Mucosa of stomach (tissue), 1 donor: ENCODE data around the gene ATOX1.
"Not testable (repeated sequence)": the region's sequence is repeated elsewhere in the genome, so short reads cannot be mapped to it uniquely, and the experiment has no call there.

Experiments
- H3K27me3 ChIP-seq: one replicate; pipeline ENCODE4 v1.7.0; 2013; ENCODE audit warnings: mild to moderate bottlenecking, low read length; ENCODE audit not compliant: control insufficient read depth, insufficient read depth
- H3K36me3 ChIP-seq: one replicate; pipeline ENCODE4 v1.7.0; 2013; ENCODE audit warnings: low read length; ENCODE audit not compliant: control insufficient read depth, insufficient read depth
- H3K4me1 ChIP-seq: one replicate; pipeline ENCODE4 v1.7.0; 2013; ENCODE audit warnings: mild to moderate bottlenecking, low read length; ENCODE audit not compliant: control insufficient read depth, insufficient read depth
- H3K4me3 ChIP-seq: one replicate; pipeline ENCODE4 v1.7.0; 2013; ENCODE audit warnings: low read length
- H3K9ac ChIP-seq: one replicate; pipeline ENCODE4 v1.7.0; 2013; ENCODE audit warnings: mild to moderate bottlenecking, low read length, moderate library complexity
- H3K9me3 ChIP-seq: one replicate; pipeline ENCODE4 v1.7.0; 2013; ENCODE audit warnings: mild to moderate bottlenecking, low read length, moderate library complexity; ENCODE audit not compliant: control insufficient read depth
- donor health status: Pancreatic carcinoma.

ATOX1 gene, protein sequence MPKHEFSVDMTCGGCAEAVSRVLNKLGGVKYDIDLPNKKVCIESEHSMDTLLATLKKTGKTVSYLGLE

DNA sequence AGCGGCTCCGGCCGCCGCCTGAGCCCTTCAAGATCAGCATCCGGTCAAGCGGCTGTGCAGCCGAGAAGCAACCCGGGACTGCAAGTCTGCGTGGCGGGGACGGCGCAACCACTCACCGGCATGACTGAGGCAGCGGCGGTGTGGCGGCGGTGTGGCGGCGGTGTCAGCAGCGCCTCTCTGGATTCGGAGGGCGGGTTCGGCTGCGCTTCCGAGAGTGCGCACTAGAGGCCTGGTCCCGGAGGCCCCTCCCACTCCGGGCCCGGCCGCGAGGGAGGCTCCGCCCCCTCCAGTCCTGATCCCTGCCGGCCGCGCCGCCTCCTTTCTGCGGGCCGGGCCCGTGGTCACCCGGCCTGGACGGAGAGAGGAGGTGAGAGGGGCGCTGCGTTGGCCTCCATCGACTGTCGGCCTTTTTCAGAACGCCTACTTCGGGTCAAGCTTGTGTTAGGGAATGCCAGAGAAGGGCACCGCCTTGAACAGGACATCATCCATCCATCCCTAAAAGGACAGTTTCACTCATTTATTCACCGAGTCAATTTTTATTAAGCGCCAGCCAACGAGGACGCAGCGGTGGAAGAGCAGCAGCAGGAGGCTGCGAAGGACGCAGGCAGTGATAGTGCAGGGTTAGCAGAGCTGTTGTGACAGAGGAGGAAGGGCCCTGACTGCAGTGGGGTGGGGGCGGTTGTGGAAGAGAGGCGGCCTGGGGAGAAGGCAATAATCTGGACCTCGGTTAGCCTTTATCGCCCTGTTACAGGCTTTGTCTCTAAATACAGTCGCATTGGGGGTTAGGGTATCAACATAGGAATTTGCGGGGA, at the start of gene ATOX1:
Gene ATOX1, minus strand, starts transcription at position 202 of the 812 bp plus-strand sequence. Its CDS starts 80 bp downstream, at position 122.
- peak within 1 kb of the TSS; percentile 99 for H3K4me3 ChIP-seq
- peak within 1 kb of the TSS; percentile 91 for H3K9ac ChIP-seq
- peaks cover 24% of the 10 kb centered on the region for H3K4me1 ChIP-seq
- no peaks in the 10 kb centered on the region for H3K27me3 ChIP-seq
- H3K9me3 ChIP-seq, result no peaks in the 10 kb centered on the region
- no peaks in the 10 kb centered on the region for H3K36me3 ChIP-seq

DNA sequence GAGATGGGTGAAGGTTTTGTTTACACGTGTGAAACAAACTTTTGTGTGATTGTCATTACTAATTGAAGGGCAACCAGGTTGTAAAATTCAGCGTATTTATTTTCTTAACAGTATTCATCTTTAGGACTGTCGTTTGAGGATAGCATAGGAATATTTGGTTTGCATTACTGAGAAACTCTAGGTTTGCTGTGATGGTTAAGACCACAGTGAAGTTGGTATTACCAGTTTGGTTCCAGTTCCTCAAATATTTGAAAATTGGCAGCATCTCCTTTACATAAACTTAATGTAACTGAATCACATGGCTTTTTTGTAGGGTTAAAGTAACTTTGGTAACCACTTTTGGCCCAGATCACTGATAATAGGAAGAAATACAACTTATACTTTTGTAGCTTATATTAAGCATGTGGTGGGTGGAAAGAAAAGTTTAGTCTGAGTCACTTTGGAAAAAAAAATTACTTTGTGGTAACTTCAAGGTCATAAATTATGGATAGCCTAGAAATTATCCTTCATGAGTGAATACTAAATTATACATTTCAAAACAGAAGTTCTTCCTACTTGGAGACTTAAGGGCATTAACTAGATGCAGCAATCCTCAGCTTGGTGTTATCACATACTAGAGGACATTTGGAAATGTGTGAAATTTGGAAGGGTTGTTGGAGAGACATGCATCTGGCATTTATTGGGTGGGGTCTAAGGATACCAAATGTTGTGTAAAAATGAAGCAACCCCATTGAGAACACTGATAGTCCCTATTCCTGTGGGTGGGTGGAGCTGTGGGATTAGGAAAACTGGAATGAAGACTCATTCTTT, 47.2 kb upstream of the ATOX1 start:
- Histone ChIP-seq H3K27me3 (no peaks in the 10 kb centered on the region), H3K9ac (no peak overlapping the region), H3K9me3 (no peaks in the 10 kb centered on the region), H3K4me3 (no peak overlapping the region), H3K36me3 (no peaks in the 10 kb centered on the region), H3K4me1 (no peaks in the 10 kb centered on the region)

DNA sequence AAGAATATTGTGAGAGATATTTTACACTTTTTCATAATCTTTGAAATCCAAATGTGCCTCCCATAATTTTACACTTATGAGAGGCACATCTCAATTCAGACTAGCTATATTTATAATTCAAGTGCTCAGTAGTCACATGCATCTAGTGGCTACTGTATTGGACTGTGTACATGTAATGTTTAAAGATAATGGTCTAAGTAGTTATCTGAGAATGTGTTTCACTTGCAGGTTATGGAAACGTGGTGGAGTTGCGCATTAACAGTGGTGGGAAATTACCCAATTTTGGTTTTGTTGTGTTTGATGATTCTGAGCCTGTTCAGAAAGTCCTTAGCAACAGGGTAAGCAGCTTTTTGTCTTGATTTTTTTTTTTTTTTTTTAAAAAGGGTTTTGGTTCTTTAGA, 42.1 kb upstream of the ATOX1 start:
- H3K9me3 ChIP-seq, result no peaks in the 10 kb centered on the region
- H3K4me3 ChIP-seq, result no peak overlapping the region
- H3K36me3 ChIP-seq, result no peaks in the 10 kb centered on the region
- H3K4me1 ChIP-seq, result no peaks in the 10 kb centered on the region
- H3K27me3 ChIP-seq, result no peaks in the 10 kb centered on the region
- H3K9ac ChIP-seq, result no peak overlapping the region

DNA sequence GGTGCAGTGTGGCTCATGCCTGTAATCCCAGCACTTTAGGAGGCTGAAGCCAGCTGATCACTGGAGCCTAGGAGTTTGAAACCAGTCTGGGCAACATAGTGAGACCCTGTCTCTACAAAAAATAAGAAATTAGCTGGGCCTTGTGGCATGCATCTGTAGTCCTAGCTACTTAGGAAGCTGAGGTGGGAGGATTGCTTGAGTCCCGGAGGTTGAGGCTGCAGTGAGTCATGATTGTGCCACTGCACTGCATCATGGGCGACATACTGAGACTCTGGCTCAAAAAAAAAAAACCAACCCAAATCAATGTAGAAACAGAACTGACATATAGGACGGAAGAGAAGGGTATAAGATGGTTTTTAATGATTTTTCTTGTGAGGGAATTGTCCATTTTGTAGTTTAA, 41.0 kb upstream of the ATOX1 start:
- no peaks in the 10 kb centered on the region for H3K36me3 ChIP-seq
- no peak overlapping the region for H3K4me3 ChIP-seq
- no peaks in the 10 kb centered on the region for H3K4me1 ChIP-seq
- no peak overlapping the region for H3K9ac ChIP-seq
- no peaks in the 10 kb centered on the region for H3K27me3 ChIP-seq
- no peaks in the 10 kb centered on the region for H3K9me3 ChIP-seq

DNA sequence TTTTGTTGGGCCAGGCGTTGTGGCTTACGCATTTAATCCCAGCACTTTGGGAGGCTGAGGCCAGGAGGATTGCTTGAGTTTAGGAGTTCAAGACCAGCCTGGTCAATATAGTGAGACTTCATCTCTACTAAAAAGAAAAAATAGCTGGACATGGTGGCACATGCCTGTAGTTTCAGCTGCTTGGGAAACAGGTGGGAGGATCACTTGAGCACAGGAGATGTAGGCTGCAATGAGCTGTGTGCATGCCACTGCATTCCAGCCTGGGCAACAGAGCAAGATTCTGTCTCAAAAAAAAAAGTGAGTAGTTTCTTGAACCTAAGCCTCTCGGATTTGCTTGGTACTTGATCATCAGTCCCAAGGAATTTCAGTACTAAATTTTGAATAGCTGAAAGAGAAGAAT, 40.2 kb upstream of the ATOX1 start:
- no peaks in the 10 kb centered on the region for H3K4me1 ChIP-seq
- no peaks in the 10 kb centered on the region for H3K36me3 ChIP-seq
- no peak overlapping the region for H3K4me3 ChIP-seq

DNA sequence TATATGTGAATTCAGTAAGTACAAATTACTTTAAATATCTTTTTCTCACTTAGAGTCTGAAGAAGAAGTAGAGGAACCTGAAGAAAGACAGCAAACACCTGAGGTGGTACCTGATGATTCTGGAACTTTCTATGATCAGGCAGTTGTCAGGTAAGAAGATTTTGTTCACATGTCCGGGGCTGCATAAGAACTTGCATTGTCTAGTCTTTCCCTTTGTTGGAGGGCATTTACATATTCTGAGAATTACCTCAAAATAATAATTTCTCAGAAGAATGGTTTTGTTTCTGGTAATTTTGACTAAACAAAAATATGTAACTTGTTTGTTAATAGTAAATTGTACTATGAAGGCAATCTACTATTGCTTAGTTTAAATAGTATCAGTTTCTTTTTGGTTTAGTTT, 37.0 kb upstream of the ATOX1 start:
- Histone ChIP-seq H3K9ac (no peak overlapping the region), H3K9me3 (no peaks in the 10 kb centered on the region), H3K36me3 (no peaks in the 10 kb centered on the region)

More for the DNA sequence above, 40.2 kb upstream of the ATOX1 start:
- Histone ChIP-seq H3K9me3 (no peaks in the 10 kb centered on the region), H3K9ac (no peak overlapping the region), H3K27me3 (no peaks in the 10 kb centered on the region)

DNA sequence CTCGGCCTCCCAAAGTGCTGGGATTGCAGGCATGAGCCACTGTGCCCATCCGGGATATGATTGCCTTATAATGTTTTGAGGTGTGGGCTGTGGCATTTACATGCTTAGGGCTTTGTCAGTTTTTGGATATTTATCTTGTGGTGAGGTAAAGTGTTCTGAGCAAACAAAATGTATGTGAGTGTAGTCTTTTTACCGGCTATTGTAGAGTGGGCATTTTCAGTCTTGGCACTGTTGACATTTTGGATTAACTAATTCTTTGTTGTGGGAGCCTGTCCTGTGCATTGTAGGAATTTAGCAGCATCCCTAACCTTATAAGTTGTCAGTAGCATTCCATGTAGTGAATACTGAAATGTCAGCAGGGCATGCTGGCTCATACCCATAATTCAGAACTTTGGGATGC, 34.9 kb upstream of the ATOX1 start:
- Histone ChIP-seq H3K4me3 (no peak overlapping the region), H3K9ac (no peak overlapping the region), H3K4me1 (no peaks in the 10 kb centered on the region), H3K36me3 (no peaks in the 10 kb centered on the region), H3K9me3 (no peaks in the 10 kb centered on the region), H3K27me3 (no peaks in the 10 kb centered on the region)

More for the DNA sequence above, 37.0 kb upstream of the ATOX1 start:
- Histone ChIP-seq H3K4me1 (no peaks in the 10 kb centered on the region), H3K27me3 (no peaks in the 10 kb centered on the region), H3K4me3 (no peak overlapping the region)

DNA sequence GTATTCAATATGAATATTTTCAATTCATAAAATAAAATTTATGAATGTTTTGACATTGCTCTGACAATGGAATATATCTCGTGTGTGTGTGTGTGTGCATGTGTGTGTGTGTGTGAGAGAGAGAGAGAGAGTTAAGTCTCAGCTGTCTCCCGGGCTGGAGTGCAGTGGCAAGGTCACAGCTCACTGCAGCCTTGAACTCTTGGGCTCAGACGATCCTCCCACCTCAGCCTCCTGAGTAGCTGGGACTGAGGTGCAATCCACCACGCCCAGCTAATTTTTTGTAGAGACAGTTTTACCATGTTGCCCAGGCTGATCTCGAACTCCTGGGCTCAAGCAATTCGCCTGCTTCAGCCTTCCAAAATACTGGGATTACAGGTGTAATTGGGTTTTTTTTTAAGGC, 29.4 kb upstream of the ATOX1 start:
- Histone ChIP-seq H3K27me3 (no peaks in the 10 kb centered on the region), H3K9me3 (no peaks in the 10 kb centered on the region), H3K4me1 (no peaks in the 10 kb centered on the region), H3K9ac (no peak overlapping the region), H3K4me3 (no peak overlapping the region), H3K36me3 (no peaks in the 10 kb centered on the region)

DNA sequence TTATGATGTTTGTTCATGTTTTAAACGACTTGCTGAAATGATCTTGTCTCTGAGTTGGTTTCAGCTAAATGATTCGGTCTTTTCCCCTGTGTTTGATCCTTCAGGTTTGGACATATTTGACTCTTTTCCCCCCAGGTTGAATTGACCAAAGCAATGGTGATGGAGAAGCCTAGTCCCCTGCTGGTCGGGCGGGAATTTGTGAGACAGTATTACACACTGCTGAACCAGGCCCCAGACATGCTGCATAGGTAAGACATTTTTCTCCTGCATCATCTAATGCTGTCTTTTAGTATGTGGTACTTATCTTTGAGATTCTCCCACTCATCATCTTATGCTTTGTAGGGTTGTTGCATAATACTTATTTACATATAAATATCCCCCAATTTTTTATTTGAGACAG, 28.0 kb upstream of the ATOX1 start:
- H3K36me3 ChIP-seq, result no peaks in the 10 kb centered on the region
- H3K9ac ChIP-seq, result no peak overlapping the region
- no peak overlapping the region for H3K4me3 ChIP-seq
- no peaks in the 10 kb centered on the region for H3K4me1 ChIP-seq
- H3K27me3 ChIP-seq, result no peaks in the 10 kb centered on the region
- H3K9me3 ChIP-seq, result no peaks in the 10 kb centered on the region

DNA sequence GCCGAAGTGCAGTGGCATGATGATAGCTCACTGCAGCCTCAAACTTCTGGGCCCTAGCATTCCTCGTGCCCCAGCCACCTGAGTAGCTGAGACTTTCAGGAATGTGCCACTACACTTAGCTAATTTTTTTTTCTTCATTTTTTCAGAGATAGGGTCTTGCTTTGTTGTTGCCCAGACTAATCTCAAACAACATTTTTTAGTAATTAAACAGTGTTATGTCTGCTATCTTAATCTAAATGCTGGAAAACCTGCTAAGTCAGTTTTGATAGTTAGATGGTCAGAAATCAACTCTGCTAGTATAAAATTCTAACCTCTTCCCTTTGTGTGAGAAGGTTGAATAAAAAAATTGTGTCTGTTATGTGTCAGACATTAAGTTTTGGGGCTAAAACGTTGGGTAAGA, 25.7 kb upstream of the ATOX1 start:
- Histone ChIP-seq H3K9ac (no peak overlapping the region), H3K4me1 (peaks cover 8% of the 10 kb centered on the region), H3K9me3 (no peaks in the 10 kb centered on the region), H3K36me3 (no peaks in the 10 kb centered on the region), H3K27me3 (no peaks in the 10 kb centered on the region), H3K4me3 (no peak overlapping the region)

DNA sequence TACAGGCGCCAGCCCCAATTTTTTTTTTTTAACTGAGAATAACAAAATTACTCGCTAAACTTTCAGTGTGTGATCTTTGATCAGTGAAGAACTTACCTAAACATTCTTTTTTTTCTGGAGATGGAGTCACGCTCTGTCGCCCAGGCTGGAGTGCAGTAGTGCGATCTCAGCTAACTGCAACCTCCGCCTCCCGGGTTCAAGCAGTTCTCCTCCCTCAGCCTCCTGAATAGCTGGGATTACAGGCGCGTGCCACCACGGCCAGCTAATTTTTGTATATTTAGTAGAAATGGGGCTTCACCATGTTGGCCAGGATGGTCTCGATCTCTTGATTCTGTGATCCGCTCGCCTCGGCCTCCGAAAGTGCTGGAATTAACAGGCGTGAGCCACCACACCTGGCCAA, 25.2 kb upstream of the ATOX1 start:
- not testable (repeated sequence) for H3K27me3 ChIP-seq, H3K9ac ChIP-seq, H3K36me3 ChIP-seq, H3K4me3 ChIP-seq, H3K9me3 ChIP-seq, H3K4me1 ChIP-seq

DNA sequence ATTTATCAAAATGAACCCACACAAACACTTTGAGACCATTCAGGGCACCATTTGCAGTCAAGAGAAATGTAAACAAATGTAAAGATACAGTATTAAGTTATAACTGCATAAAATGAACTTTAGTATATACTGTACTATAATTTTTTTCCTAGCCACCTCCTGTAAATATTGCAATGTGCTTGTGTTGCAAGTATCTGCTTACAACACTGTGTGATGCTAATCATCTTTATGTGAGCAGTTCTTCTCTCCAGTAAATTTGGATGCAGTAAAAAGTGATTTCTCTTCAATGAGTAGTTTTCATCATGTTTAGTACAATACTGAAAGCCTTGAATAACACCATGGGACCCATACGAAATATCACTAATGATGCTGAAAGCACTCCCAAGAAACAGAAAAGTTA, 22.8 kb upstream of the ATOX1 start:
- Histone ChIP-seq H3K36me3 (no peaks in the 10 kb centered on the region), H3K4me1 (peaks cover 8% of the 10 kb centered on the region), H3K27me3 (no peaks in the 10 kb centered on the region), H3K9ac (no peak overlapping the region), H3K9me3 (no peaks in the 10 kb centered on the region), H3K4me3 (no peak overlapping the region)
